Hematopoietic multipotent progenitor cell treated with erythropoietin and hydrocortisone succinate and interleukin-3 and kit ligand, for 6 days (in vitro differentiated cells): ENCODE data around the gene LNX1.
A peak's percentile ranks its signal among the peaks of the same experiment; 100 is the strongest.

Experiments
- DNase-seq: peaks from one replicate; pipeline ENCODE4 v3.0.0-alpha.2; 2015

LNX1 gene

DNA sequence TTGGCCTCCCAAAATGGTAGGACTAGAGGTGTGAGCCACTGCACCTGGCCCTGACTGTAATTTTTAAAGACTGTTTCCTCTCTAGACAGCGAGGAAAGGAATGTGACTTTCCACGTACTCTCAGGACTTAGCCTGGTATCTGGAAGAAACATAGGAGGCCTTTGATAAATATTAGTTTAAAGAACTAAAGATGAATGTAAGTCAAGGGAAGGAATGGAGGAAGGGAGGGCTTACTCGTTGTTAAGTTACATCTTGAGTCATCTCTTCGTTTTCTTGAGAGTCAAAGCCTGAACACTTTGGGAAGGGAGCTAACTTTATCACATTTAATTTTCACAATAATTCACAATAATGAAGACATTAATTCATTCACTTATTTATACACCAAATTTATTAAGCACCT is 7.2 kb upstream of the LNX1 start:
- DNase-seq, result no peak

DNA sequence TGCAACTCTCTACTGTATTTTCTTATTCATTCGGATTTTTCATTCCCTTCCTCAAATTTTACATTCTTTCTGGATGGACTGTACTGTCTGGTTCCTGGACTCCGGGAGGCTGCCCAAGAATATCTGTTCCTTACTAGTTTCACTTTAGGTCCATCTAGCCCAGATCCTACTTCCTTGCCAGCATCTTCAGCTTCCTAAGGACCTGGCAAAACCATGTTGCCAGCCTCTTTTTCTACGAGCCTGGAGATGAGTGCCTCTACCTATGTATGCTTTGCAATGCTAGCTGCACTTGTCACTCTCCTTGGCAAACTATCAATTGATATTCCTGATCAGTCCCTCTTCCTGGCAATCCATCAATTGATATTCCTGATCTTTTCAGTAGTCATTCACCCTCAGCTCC is 5.6 kb upstream of the LNX1 start:
- no peak for DNase-seq

GRCh38 chr4:53595834-53596233 is 4.5 kb upstream of the LNX1 start:
- no peak for DNase-seq

DNA sequence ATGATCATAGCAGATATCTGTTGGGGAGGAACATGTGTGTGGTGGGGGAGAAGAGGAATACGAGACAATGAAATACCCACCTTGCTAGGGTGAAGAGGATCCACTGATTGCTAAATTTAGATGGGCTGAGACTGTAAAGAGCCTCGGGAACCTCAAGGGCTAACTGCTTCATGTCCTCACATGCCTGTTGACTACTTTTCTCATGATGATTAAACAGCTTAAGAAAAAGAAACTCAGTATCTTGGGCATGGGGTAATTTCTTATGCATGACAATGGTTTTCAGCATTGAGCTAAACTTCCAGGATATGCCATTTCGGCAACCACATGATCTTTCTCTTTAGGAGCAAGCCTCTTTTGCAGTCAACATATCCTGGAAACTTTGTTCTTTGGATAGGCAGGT is 3.9 kb upstream of the LNX1 start:
- DNase-seq, result no peak

DNA sequence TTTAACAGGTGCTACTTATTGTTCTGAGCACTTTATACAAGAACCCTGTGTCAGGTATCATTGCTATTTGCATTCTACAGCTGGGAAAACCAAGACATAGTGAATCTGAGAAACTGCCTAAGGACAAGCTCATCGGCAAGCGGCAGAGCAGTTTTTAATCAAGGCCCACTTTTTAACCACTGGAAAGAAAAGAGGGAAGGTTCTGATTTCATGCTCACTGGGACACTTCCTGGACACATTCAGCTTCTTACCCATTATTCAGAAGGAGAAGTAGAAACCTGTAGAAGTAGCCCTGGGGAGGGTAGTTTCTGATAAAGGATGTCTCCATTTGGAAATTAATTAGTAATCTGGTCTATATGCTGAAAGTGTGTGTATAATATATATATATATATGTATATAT is 2.5 kb upstream of the LNX1 start:
- DNase-seq, result no peak

DNA sequence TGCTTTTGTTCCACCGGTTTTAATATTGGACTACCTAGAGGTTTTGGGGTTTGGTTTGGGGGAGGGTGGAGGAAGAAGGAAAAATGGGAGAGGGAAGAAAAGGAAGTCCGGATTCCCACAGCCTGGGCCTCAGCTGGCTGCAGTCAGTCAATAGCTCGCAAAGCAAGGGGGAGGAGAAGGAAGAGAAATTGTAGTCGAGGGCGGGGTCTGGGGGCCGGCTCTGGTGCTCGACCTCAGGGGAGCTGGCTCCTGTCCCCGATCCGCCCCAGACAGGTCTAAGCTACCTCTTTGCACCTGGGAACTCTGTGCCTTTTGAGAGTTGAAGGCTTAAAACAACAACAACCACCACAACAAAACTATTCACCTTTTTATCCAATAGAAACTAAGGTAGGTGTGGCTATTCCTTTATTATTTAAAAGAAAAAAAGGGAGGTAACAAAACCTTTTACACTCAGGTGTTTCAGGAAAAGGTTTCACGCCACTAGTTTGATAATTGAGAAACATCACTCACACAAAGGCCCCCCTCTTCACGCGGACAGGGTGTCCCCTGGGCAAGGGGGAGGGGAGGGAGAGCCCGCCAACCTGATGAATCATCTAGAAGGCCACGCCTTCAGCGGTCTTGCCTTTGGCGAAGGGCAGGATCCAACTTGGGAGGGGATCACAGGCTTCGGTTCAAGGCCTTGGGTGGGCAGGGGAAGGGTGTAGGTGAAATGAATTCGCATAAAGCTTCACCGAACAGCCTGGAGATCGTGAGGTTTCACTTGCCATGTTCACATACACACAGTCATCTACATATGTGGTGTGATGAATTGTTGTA is 1.6 kb upstream of the LNX1 start:
- DNase-seq, result peak; percentile 38

GRCh38 chr4:53592122-53592521 is 836 bp upstream of the LNX1 start:
- DNase-seq, result peak; percentile 9

GRCh38 chr4:53590187-53590586 is 1.1 kb downstream of the LNX1 start:
- no peak for DNase-seq

DNA sequence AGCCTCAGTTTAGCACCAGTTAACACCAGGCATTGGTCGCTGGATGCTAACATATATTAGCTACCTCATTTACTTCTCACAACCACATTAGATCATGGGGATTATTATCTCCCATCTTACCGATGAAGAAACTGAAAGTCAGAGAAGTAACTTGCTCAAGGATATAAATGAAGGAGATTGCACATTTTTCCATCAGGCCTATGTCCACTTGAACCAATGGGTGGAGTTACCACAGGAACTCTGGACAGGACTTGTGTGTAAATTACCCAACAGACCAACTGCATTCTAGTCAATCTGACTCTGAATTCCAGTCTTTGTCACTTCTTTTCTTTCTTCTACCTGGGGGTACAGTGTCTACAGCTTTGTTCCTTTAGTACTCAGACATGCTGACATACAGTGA is 1.8 kb downstream of the LNX1 start:
- DNase-seq, result no peak

- DNase-seq, result no peak
These were observed 4.2 kb downstream of the LNX1 start for GRCh38 chr4:53587135-53587534.

DNA sequence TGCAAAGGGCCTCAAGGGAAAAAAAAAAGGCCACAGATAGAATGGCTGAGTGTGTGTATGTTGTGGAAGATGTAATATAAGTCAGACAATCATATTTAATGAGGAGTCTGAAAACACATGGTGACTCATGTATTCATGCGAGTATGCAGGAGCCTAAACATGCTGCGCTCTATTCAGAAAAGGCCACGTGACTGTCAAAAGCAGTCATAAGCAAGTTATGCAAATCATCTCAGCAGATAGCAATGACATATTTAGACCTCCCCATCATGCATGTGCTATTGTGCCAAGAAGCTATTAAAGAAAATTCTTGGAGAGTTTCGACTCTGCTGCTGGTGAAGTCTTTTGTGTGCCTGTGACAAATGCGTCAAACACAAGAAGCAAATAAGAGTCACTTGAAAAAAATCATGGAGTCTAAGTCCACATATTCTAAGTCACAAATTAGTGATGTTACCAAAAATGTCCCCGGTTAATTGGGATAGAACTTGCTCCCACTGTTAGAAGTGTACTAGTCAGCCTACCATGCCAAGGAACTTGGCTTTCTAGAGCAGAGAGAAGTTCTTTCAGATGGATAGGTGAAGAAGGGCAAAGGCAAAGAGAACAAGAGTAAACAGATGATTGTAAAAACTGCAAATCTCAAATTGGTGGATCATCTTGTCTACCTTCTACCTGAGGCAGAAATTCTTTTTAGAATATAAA is 5.0 kb downstream of the LNX1 start:
- no peak for DNase-seq

DNA sequence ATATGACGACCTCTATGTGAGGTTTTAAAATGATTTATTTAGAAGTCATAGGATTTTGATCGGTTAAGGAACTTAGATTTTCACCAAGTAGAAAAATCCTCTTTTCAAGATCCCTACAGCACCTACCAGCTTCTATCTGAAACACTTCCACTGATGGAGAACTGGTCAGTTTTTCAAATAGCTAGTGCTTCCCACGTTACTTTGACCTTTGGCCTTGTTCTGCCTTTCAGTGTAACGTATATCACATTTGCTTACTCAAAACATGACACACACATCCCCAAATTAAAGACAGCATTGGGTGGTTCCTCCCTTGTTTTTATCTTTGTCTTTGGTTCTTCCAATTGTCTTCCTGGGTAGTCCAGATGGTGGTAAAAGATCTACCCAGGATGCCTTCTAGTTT is 6.6 kb downstream of the LNX1 start:
- no peak for DNase-seq

DNA sequence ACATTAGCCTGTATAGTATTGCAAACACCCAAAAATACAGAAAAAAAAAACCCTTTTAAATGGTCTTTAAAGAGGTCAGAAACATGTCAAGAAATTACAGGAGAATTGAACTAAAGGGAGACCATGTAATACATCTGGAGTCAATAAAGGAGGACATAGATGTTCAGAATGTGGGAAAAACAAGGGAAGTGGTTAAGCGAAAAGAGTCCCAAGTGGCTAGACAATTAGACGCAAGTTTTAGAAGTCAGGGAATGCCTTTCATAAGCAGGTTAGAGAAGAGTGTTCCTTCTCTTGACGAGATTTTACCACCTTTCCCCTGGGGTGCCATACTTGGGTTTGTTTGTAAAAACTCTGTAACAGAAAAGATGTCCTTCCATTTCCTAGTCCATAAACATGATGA is 7.8 kb downstream of the LNX1 start:
- DNase-seq, result no peak

DNA sequence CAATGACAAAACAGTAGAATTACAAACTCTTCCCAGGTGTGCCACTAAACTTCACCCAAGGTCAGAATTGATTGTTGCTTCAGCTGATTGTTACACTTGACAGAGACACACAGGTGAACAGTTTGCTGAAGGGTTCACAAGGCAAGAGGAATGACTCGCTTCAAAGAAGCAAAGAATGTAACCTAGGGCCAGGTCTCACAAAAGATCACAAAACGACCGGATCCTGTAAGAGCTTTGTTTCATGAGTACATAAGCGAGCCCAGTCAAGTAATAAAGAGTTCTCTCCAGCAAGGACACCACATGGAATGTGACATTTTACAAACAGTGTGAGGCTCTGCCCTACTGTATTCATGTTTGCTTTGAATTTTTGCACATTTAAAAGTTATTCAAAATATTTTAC is 9.1 kb downstream of the LNX1 start:
- DNase-seq, result no peak

DNA sequence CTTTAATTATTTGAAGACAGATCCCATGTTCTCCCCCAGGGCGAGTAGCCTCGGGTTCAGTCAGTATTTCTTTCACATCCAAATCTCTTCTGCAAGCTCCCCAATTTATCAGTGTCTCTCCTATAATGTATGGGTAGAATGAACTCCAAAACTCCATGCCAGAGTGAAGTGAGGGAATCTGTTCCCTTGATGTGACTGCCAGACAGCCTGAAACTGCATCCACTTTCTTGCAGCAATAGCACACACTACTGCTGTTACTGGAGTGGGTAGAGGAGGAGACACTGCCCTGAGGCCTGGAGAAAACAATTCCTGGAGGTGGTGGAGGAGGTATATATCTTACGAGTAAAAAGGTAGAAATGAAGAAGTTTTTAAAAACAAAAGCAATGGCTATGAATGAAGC is 11.0 kb downstream of the LNX1 start:
- DNase-seq, result no peak

- DNase-seq, result no peak
These were observed 11.5 kb downstream of the LNX1 start for GRCh38 chr4:53579826-53580225.

GRCh38 chr4:53576676-53577372 is 14.5 kb downstream of the LNX1 start:
- DNase-seq, result no peak

DNA sequence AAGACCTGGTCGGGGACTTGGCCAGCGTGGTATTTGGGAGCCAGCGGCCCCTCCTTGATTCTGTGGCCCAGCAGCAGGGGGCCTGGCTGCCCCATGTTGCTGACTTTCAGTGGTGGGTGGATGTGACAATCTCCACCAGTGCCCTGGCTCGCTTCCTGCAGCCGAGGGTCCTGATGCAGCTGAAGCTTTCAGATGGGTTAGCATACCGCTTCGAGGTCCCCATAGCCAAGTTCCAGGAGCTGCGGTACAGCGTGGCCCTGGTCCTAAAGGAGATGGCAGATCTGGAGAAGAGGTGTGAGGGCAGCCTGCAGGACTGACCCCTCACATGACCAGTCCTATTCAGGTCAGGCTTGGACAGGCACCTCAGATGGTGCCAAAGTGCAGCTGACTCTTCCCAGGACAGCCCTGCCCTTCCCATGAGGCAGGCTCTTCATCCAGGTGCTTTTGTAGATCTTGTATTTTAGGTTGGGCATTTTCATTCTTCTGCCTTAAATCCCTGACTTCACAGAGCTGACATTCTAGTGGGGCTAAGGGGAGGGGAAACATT is 15.1 kb downstream of the LNX1 start:
- no peak for DNase-seq

DNA sequence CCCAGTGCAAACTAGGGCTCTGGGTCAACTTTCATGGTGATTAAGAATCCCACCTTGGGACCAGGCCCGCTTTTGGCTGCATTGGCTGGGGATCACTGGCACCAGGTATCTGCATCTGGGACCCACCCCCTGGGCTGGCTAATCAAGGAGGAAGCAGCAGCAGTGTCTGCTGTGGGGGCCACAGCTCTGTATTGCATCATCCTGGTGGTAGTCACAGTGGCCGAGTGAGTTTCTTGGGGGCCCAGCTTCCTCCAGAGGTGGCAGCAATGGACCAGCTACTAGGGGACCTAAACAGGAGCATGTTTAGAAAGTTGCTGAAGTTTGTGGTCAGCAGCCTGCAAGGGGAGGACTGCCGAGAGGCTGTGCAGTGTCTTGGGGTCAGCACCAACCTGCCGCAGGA is 15.7 kb downstream of the LNX1 start:
- DNase-seq, result no peak

- no peak for DNase-seq
These were observed 16.8 kb downstream of the LNX1 start for GRCh38 chr4:53574528-53574927.

GRCh38 chr4:53573696-53574095 is 17.6 kb downstream of the LNX1 start:
- no peak for DNase-seq

- no peak for DNase-seq
These were observed 18.7 kb downstream of the LNX1 start for GRCh38 chr4:53572600-53572994.

- DNase-seq, result no peak
These were observed 19.2 kb downstream of the LNX1 start for GRCh38 chr4:53571936-53572599.
